HL-60/S4 treated with retinoic acid at 250 ng/mL for 4 days and 3 days (cell line): ENCODE measurements around the gene PSMC1.

Experiments used
- in situ Hi-C: fragments of 300-500 bp; cut with MboI; formaldehyde crosslinking; loops from 2 replicates; pipeline ENCODE4 v1.7.0; 2022; ENCODE audit warnings: low sequenced_read_pairs

PSMC1 gene

GRCh38 chr14:90300611-90301047, 44.3 kb downstream of the PSMC1 start:
- in situ Hi-C loops = no loop called here

- in situ Hi-C loops = no loop called here
Observed at GRCh38 chr14:90301122-90301521, 44.8 kb downstream of the PSMC1 start.

- in situ Hi-C loops = no loop called here
Observed at GRCh38 chr14:90301668-90302090, 45.3 kb downstream of the PSMC1 start.

- in situ Hi-C loops = no loop called here
Observed at GRCh38 chr14:90302529-90303303, 46.4 kb downstream of the PSMC1 start.

GRCh38 chr14:90303473-90303872, 47.1 kb downstream of the PSMC1 start:
- in situ Hi-C loops = no loop called here

GRCh38 chr14:90304502-90304901, 48.1 kb downstream of the PSMC1 start:
- in situ Hi-C loops = no loop called here

GRCh38 chr14:90305176-90305601, 48.8 kb downstream of the PSMC1 start:
- in situ Hi-C loops = no loop called here

- in situ Hi-C loops = no loop called here
Observed at GRCh38 chr14:90308561-90308960, 52.2 kb downstream of the PSMC1 start.

- in situ Hi-C loops = no loop called here
Observed at GRCh38 chr14:90317286-90317685, 60.9 kb downstream of the PSMC1 start.

- in situ Hi-C loops = no loop called here
Observed at GRCh38 chr14:90318016-90318415, 61.7 kb downstream of the PSMC1 start.

GRCh38 chr14:90319173-90319572, 62.8 kb downstream of the PSMC1 start:
- in situ Hi-C loops = no loop called here

- in situ Hi-C loops = no loop called here
Observed at GRCh38 chr14:90319634-90320541, 63.5 kb downstream of the PSMC1 start.

- in situ Hi-C loops = no loop called here
Observed at GRCh38 chr14:90321891-90322290, 65.5 kb downstream of the PSMC1 start.
